GM12878 (cell line): Measurements from ENCODE around the gene AKAP5.

Experiments
- NFXL1 ChIP-seq: fragments of 450-650 bp; IDR thresholded peaks from 2 replicates; pipeline ENCODE4 v1.6.1; 2017; ENCODE audit warnings: antibody characterized with exemption, mild to moderate bottlenecking, borderline replicate concordance
- POLR2AphosphoS5 ChIP-seq: IDR thresholded peaks from 2 replicates; pipeline ENCODE4 v1.6.1; 2011; ENCODE audit warnings: mild to moderate bottlenecking, low read length, inconsistent platforms
- RFX5 ChIP-seq: IDR thresholded peaks from 2 replicates; pipeline ENCODE4 v1.6.1; 2011; ENCODE audit warnings: low read depth, low read length, improper control_type of control experiment
- TF ChIP-seq, protein P1 (sequence below), 3 experiments: IDR thresholded peaks in 2 of 3; conservative IDR thresholded peaks in 1 of 3; 2 replicates each; pipeline ENCODE4 v1.5.1; 2011; ENCODE audit warnings: low read depth in 3 of 3, low read length in 3 of 3, mild to moderate bottlenecking in 3 of 3, control low read depth in 2 of 3, moderate library complexity in 2 of 3, inconsistent platforms in 1 of 3, mixed read lengths in 1 of 3; ENCODE audit not compliant: control insufficient read depth in 2 of 3, insufficient read depth in 1 of 3; ENCODE audit errors: extremely low read depth in 1 of 3

DNA sequence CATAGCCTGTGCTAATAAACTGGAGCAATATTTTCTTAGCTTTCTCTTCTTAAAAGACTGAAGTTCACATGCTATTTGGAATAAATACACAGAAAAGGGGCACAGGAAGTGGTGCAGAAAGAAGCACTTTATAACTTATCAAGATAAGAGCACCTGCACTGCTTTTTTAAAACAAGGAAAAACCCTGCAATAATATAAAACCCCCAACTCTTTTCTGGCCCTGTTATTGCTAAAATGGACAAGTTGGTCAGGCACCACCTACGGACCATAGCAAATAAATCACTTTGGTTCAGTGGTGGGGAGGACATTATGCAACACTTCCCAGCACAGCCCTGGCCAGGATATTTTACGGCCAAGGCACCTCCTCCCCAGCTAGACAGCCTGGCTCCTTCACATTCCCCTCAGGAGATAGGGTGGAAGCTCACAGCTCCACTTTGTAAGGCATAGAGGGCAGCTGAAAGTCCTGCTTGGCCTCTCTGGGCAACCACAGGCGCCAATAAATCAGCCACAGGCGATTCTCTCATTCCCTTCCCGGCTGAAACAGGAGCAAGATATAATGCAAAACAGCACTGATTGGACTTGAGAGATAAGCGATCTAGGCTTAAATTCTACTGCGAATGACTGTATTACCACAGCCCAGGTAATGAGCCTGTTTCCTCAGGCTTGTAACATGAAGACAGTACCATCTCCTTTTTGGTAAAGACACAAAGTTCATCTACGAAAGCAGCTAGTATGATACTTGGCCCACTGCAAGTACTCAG, 36.3 kb downstream of the AKAP5 start:
- TF ChIP-seq, protein P1, sequence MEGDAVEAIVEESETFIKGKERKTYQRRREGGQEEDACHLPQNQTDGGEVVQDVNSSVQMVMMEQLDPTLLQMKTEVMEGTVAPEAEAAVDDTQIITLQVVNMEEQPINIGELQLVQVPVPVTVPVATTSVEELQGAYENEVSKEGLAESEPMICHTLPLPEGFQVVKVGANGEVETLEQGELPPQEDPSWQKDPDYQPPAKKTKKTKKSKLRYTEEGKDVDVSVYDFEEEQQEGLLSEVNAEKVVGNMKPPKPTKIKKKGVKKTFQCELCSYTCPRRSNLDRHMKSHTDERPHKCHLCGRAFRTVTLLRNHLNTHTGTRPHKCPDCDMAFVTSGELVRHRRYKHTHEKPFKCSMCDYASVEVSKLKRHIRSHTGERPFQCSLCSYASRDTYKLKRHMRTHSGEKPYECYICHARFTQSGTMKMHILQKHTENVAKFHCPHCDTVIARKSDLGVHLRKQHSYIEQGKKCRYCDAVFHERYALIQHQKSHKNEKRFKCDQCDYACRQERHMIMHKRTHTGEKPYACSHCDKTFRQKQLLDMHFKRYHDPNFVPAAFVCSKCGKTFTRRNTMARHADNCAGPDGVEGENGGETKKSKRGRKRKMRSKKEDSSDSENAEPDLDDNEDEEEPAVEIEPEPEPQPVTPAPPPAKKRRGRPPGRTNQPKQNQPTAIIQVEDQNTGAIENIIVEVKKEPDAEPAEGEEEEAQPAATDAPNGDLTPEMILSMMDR (IDR thresholded peaks at IDR 0.05 in 2 of 3, conservative IDR thresholded peaks at IDR 0.05 in 1 of 3; ENCODE audit: control insufficient read depth in 2 of 3, extremely low read depth in 1 of 3, insufficient read depth in 1 of 3, low read depth in 3 of 3, low read length in 3 of 3) = no peak
- TF ChIP-seq NFXL1 (no peak), POLR2AphosphoS5 (no peak), RFX5 (no peak)
